ENCODE results near the gene RTN4. TPM values are rescaled to one million over a fixed set of nuclear protein-coding genes. Genes with fewer than 3 reads are reported as not detected.
A peak's percentile ranks its signal among the peaks of the same experiment; 100 is the strongest.

The RTN4 gene
- total and polyA plus RNA-seq, 2 of the 4 experiments (the other 2 are of a cell fraction) = 77.8 to 588 TPM

GRCh38 chr2:55090702-55091101 is 40.5 kb upstream of the RTN4 start:
- H4K91ac ChIP-seq (ENCODE audit: insufficient read depth, low read depth, low read length) = peak overlapping the region; percentile 42
- H3K36me3 ChIP-seq (ENCODE audit: control insufficient read depth, insufficient read depth, low read length) = no peaks in the 10 kb centered on the region
- DNase-seq (peak; percentile 77), ATAC-seq (ENCODE audit: low read depth) (peak; percentile 48)
- no peaks in the 10 kb centered on the region for H4K20me1 ChIP-seq (ENCODE audit: insufficient read depth, low read length)
- H3K4me1 ChIP-seq (ENCODE audit: control insufficient read depth, insufficient read depth, low read length) = peaks cover 24% of the 10 kb centered on the region
- H2AK5ac ChIP-seq (ENCODE audit: low read depth, low read length) = peak overlapping the region; percentile 77
- peak overlapping the region; percentile 67 for H2BK15ac ChIP-seq (ENCODE audit: low read depth, low read length)
- no peaks in the 10 kb centered on the region for H3K27me3 ChIP-seq (ENCODE audit: control insufficient read depth, insufficient read depth, low read length)
- BruUV-seq (replicated peaks) = no TSS peak
- ChIA-PET CTCF (no interaction called here), POLR2A (ENCODE audit: unreplicated experiment) (no interaction called here)
- peak overlapping the region; percentile 57 for H3K4ac ChIP-seq (ENCODE audit: low read depth, low read length)
- in situ Hi-C loops (cut with MboI; ENCODE audit: low sequenced_read_pairs) (no loop called here), intact Hi-C loops (cut with micrococcal nuclease) (no loop called here), dilution Hi-C loops (cut with HindIII; ENCODE audit: low sequenced_read_pairs, unreplicated experiment) (no loop called here)
- no peak overlapping the region for H3K56ac ChIP-seq (ENCODE audit: extremely low read depth, insufficient read depth, low read length)
- H3K23ac ChIP-seq (ENCODE audit: low read depth, low read length) = no peak overlapping the region
- H4K5ac ChIP-seq (ENCODE audit: low read depth, low read length) = peak overlapping the region; percentile 0; the same call in 1 of the 2 replicates
- H2BK5ac ChIP-seq (ENCODE audit: low read depth, low read length, poor library complexity, severe bottlenecking) = peak overlapping the region; percentile 22
- H3K14ac ChIP-seq (replicated peaks; ENCODE audit: low read depth, low read length) = 0 out of 2 replicates have a peak overlapping the region, but pooled peaks have one; percentile 5
- peaks cover 16 to 27% of the 10 kb centered on the region in 2 experiments for H3K79me1 ChIP-seq (ENCODE audit: low read depth in 1 of 2, low read length in 2 of 2)
- H3K18ac ChIP-seq (ENCODE audit: low read depth, low read length) = peak overlapping the region; percentile 38; the same call in 1 of the 2 replicates
- H3K4me3 ChIP-seq (ENCODE audit: insufficient read depth, low read depth, low read length) = no peak overlapping the region
- H2BK20ac ChIP-seq (ENCODE audit: low read depth, low read length) = peak overlapping the region; percentile 44
- no peaks in the 10 kb centered on the region for H3K9me3 ChIP-seq (ENCODE audit: control insufficient read depth, insufficient read depth, low read length)
- H4K8ac ChIP-seq (ENCODE audit: low read depth in 2 of 2, low read length in 2 of 2) = peak overlapping the region in 1 of 2 experiments; percentile 10; a peak in 1 of 4 replicates
- no peak overlapping the region for H3K9ac ChIP-seq (ENCODE audit: low read depth, low read length)
- peaks cover 5% of the 10 kb centered on the region; the same call in 1 of the 2 replicates for H3K9me1 ChIP-seq (ENCODE audit: insufficient read depth, low read length)
- H3K4me2 ChIP-seq (ENCODE audit: low read depth, low read length) = no peak overlapping the region
- H3K27ac ChIP-seq (ENCODE audit: insufficient read depth, low read length) = 0 out of 2 replicates have a peak overlapping the region, but pooled peaks have one; percentile 22
- TF ChIP-seq FOS (IDR thresholded peaks at IDR 0.05; ENCODE audit: low read depth, low read length) (0 out of 2 replicates have a peak, but pooled peaks have one; percentile 5), CEBPB (IDR thresholded peaks at IDR 0.05; ENCODE audit: low read depth, low read length) (peak; percentile 88), POLR2A (IDR thresholded peaks at IDR 0.05; ENCODE audit: low read depth, low read length) (no peak), NFE2L2 (IDR thresholded peaks at IDR 0.05; ENCODE audit: low read depth, low read length) (peak; percentile 41; the same call in 1 of the 2 replicates), MAZ (IDR thresholded peaks at IDR 0.05; ENCODE audit: borderline replicate concordance, low read depth, low read length) (no peak)
- no peak overlapping the region for H2AFZ ChIP-seq (replicated peaks; ENCODE audit: low read length, poor library complexity)
- peak overlapping the region; percentile 70 for H2BK120ac ChIP-seq (ENCODE audit: low read depth, low read length)
- 89% methylated on average over 2 of the region's 2 CpGs; no CpG with 5 or more reads in 1 of the 2 experiments for WGBS, 2 experiments (ENCODE audit: extremely low coverage in 2 of 2, insufficient read length in 1 of 2)
- peak overlapping the region; percentile 23 for H2AK9ac ChIP-seq (replicated peaks; ENCODE audit: low read depth, low read length, poor library complexity)
